A549 (cell line): ENCODE data around the gene DCPS. TPM values are rescaled to one million over a fixed set of nuclear protein-coding genes. Genes with fewer than 3 reads are reported as not detected.
A peak's percentile ranks its signal among the peaks of the same experiment; 100 is the strongest.

Experiments used
- ATAC-seq, 2 experiments: fragments of 200-7000 bp in 1 of 2; fragments of >200 bp in 1 of 2; cut with Nextera tagmentation in 1 of 2; cut with Tn5 transposase in 1 of 2; 3 replicates each; pipeline versions ENCODE4 v1.8.0 to v1.9.1; 2018 to 2020; ENCODE audit warnings: mild to moderate bottlenecking in 1 of 2, moderate library complexity in 1 of 2
- CTCF ChIA-PET: fragments of 300-600 bp; sonication (Branson Sonifier 250); formaldehyde crosslinking; extraction: SDS; loops from one replicate; lab custom pipeline; 2021; ENCODE audit warnings: antibody characterized with exemption, inconsistent platforms; lab: Yijun Ruan, JAX
- POLR2A ChIA-PET: fragments of 350-600 bp; formaldehyde crosslinking; extraction: SDS; loops from one replicate; lab custom pipeline; 2021; ENCODE audit warnings: antibody characterized with exemption, inconsistent platforms; lab: Yijun Ruan, JAX
- DNase-seq, 2 experiments: peaks; one replicate each; pipeline versions ENCODE4 v3.0.0 to v3.0.0-alpha.2; 2011 to 2016; ENCODE audit warnings: low read depth in 1 of 2, low spot score in 1 of 2
- FAIRE-seq: peaks from 2 replicates; lab custom pipeline; 2011; peaks lifted over from hg19 to GRCh38; lab: Jason Lieb, UNC
- H3K27ac ChIP-seq, 2 experiments: fragments of >200 bp; sonication (Bioruptor Twin); formaldehyde crosslinking; 3 replicates each; pipeline ENCODE4 v1.5.1; 2016 to 2017
- H3K4me1 ChIP-seq: fragments of >200 bp; sonication (Bioruptor Twin); formaldehyde crosslinking; 3 replicates; pipeline ENCODE4 v1.6.1; 2016
- H3K4me2 ChIP-seq: fragments of >200 bp; sonication (Bioruptor Twin); formaldehyde crosslinking; 3 replicates; pipeline ENCODE4 v1.6.1; 2016
- H3K4me3 ChIP-seq: fragments of >200 bp; sonication (Bioruptor Twin); formaldehyde crosslinking; 3 replicates; pipeline ENCODE4 v1.5.1; 2016
- H3K9me3 ChIP-seq: fragments of >200 bp; sonication (Bioruptor Twin); formaldehyde crosslinking; 3 replicates; pipeline ENCODE4 v1.6.1; 2016
- BCL3 ChIP-seq: fragments of >200 bp; sonication (Bioruptor Twin); formaldehyde crosslinking; IDR thresholded peaks from 3 replicates; pipeline ENCODE4 v1.6.1; 2016
- BHLHE40 ChIP-seq: IDR thresholded peaks from 2 replicates; pipeline ENCODE4 v1.6.1; 2012; ENCODE audit warnings: low read depth, low read length, inconsistent platforms
- CEBPB ChIP-seq, 2 experiments: fragments of >200 bp in 1 of 2; sonication (Bioruptor Twin) in 1 of 2; formaldehyde crosslinking in 1 of 2; IDR thresholded peaks; 2 replicates each; pipeline ENCODE4 v1.6.1; 2012 to 2016
- CHD2 ChIP-seq: fragments of 150-350 bp; IDR thresholded peaks from 2 replicates; pipeline ENCODE4 v1.6.1; 2014; ENCODE audit warnings: low read length; ENCODE audit not compliant: partially characterized antibody
- CHD4 ChIP-seq: fragments of 200-600 bp; sonication (generic); IDR thresholded peaks from 2 replicates; pipeline ENCODE4 v1.6.1; 2016; ENCODE audit warnings: antibody characterized with exemption, mild to moderate bottlenecking, borderline replicate concordance
- E2F6 ChIP-seq: IDR thresholded peaks from 2 replicates; pipeline ENCODE4 v1.6.1; 2012; ENCODE audit warnings: low read depth, borderline replicate concordance
- ELK1 ChIP-seq: fragments of 150-350 bp; IDR thresholded peaks from 2 replicates; pipeline ENCODE4 v1.6.1; 2014; ENCODE audit warnings: low read depth, mild to moderate bottlenecking, low read length
- ESRRA ChIP-seq: fragments of 150-350 bp; IDR thresholded peaks from 2 replicates; pipeline ENCODE4 v1.6.1; 2014; ENCODE audit warnings: mild to moderate bottlenecking, low read length, borderline replicate concordance
- FOSB ChIP-seq: fragments of 250-450 bp; sonication (Bioruptor Pico); IDR thresholded peaks from 2 replicates; pipeline ENCODE4 v1.5.0; 2020; ENCODE audit warnings: mild to moderate bottlenecking, moderate library complexity
- FOSL2 ChIP-seq, 2 experiments: fragments of 450-650 bp in 1 of 2; fragments of >200 bp in 1 of 2; sonication (Bioruptor Twin) in 1 of 2; formaldehyde crosslinking; IDR thresholded peaks; 2 replicates each; pipeline versions ENCODE4 v1.5.0 to v1.6.1; 2016 to 2020; ENCODE audit warnings: mild to moderate bottlenecking in 1 of 2, moderate library complexity in 1 of 2
- GATA3 ChIP-seq: IDR thresholded peaks from 2 replicates; pipeline ENCODE4 v1.6.1; 2012; ENCODE audit warnings: borderline replicate concordance
- HES2 ChIP-seq: fragments of >200 bp; sonication (Bioruptor Twin); formaldehyde crosslinking; IDR thresholded peaks from 2 replicates; pipeline ENCODE4 v1.6.1; 2016
- HEYL ChIP-seq: fragments of 250-450 bp; sonication (Bioruptor Pico); IDR thresholded peaks from 2 replicates; pipeline ENCODE4 v1.8.0; 2021; ENCODE audit warnings: mild to moderate bottlenecking, moderate library complexity
- HOXA7 ChIP-seq: fragments of 250-450 bp; sonication (Bioruptor Pico); IDR thresholded peaks from 2 replicates; pipeline ENCODE4 v1.5.0; 2020; ENCODE audit warnings: mild to moderate bottlenecking, moderate library complexity
- HOXB5 ChIP-seq: fragments of 250-450 bp; sonication (Bioruptor Pico); IDR thresholded peaks from 2 replicates; pipeline ENCODE4 v1.5.0; 2020; ENCODE audit warnings: mild to moderate bottlenecking, moderate library complexity
- KDM1A ChIP-seq: fragments of 200-600 bp; sonication (generic); IDR thresholded peaks from 2 replicates; pipeline ENCODE4 v1.6.1; 2016; ENCODE audit warnings: low read depth, mild to moderate bottlenecking
- KDM5A ChIP-seq: fragments of 200-600 bp; sonication (generic); IDR thresholded peaks from 2 replicates; pipeline ENCODE4 v1.6.1; 2016; ENCODE audit warnings: antibody characterized with exemption, mild to moderate bottlenecking
- MAFK ChIP-seq: fragments of 450-650 bp; IDR thresholded peaks from 2 replicates; pipeline ENCODE4 v1.6.1; 2014; ENCODE audit not compliant: partially characterized antibody
- MAZ ChIP-seq: fragments of 150-350 bp; IDR thresholded peaks from 2 replicates; pipeline ENCODE4 v1.6.1; 2014; ENCODE audit warnings: antibody characterized with exemption, low read depth, low read length, borderline replicate concordance
- MYC ChIP-seq: IDR thresholded peaks from 2 replicates; pipeline ENCODE4 v1.6.1; 2012; ENCODE audit warnings: mild to moderate bottlenecking, inconsistent platforms, low read length, improper control_type of control experiment, borderline replicate concordance
- NFE2L2 ChIP-seq: fragments of 150-350 bp; conservative IDR thresholded peaks from 2 replicates; pipeline ENCODE4 v1.6.1; 2014; ENCODE audit warnings: low read length
- PHF8 ChIP-seq: fragments of 200-600 bp; sonication (generic); IDR thresholded peaks from 2 replicates; pipeline ENCODE4 v1.6.1; 2016; ENCODE audit warnings: low read depth, mild to moderate bottlenecking, antibody characterized with exemption, moderate library complexity, borderline replicate concordance
- POLR2A ChIP-seq: IDR thresholded peaks from 2 replicates; pipeline ENCODE4 v1.6.1; 2012; ENCODE audit warnings: mild to moderate bottlenecking, low read length
- RARB ChIP-seq: fragments of 250-450 bp; sonication (Bioruptor Pico); IDR thresholded peaks from 2 replicates; pipeline ENCODE4 v1.8.0; 2021; ENCODE audit warnings: mild to moderate bottlenecking, moderate library complexity
- RFX5 ChIP-seq: fragments of 450-650 bp; IDR thresholded peaks from 2 replicates; pipeline ENCODE4 v1.7.1; 2014; ENCODE audit warnings: antibody characterized with exemption, mild to moderate bottlenecking, moderate library complexity
- TFCP2L1 ChIP-seq: fragments of 250-450 bp; sonication (Bioruptor Pico); IDR thresholded peaks from 2 replicates; pipeline ENCODE4 v1.5.0; 2021; ENCODE audit warnings: mild to moderate bottlenecking
- USF2 ChIP-seq: fragments of 450-650 bp; IDR thresholded peaks from 2 replicates; pipeline ENCODE4 v1.6.1; 2014; ENCODE audit warnings: antibody characterized with exemption
- ZFP36 ChIP-seq: fragments of 450-650 bp; IDR thresholded peaks from 2 replicates; pipeline ENCODE4 v1.6.1; 2014; ENCODE audit warnings: borderline replicate concordance; ENCODE audit not compliant: partially characterized antibody
- ZSCAN20 ChIP-seq: fragments of 250-450 bp; sonication (Bioruptor Pico); IDR thresholded peaks from 2 replicates; pipeline ENCODE4 v1.8.0; 2022; ENCODE audit warnings: mild to moderate bottlenecking, moderate library complexity
- WGBS: methylation state at CpG from one replicate; pipeline ENCODE4 v1.1.6; 2017; ENCODE audit errors: missing lambda C conversion rate; 5-methylcytosine and 5-hydroxymethylcytosine counted together
- polyA plus RNA-seq, 4 experiments: library from polyadenylated mRNA; depleted of rRNA in 3 of 4; stranded (reverse); fragments of >200 nt; fragmentation: RNase III in 1 of 4; extraction: RNeasy Plus Mini Kit Qiagen cat#74134 plus additional on column Dnase treatment in 1 of 4; gene quantifications; 2 replicates in 3 of 4; 3 replicates in 1 of 4; pipeline ENCODE4 v1.2.3, GENCODE V29; 2011 to 2017

The DCPS gene
- polyA plus RNA-seq, 2 of the 4 experiments (the other 2 are of a cell fraction), result 17.8 to 23.0 TPM

- whole genome bisulfite sequencing, result 94% methylated on average over 2 of the region's 2 CpGs
- FAIRE-seq (no peak), ATAC-seq (no peak), DNase-seq (no peak)
- no peak overlapping the region for H3K4me3 ChIP-seq
- ChIA-PET POLR2A (no interaction called here), CTCF (no interaction called here)
- no peak overlapping the region for H3K27ac ChIP-seq
- TF ChIP-seq CHD4 (no peak), ZFP36 (no peak), CEBPB (IDR thresholded peaks at IDR 0.05) (no peak), HOXA7 (CRISPR knock-in tag) (no peak), KDM1A (no peak), RARB (CRISPR knock-in tag) (no peak), TFCP2L1 (CRISPR knock-in tag) (no peak), FOSB (CRISPR knock-in tag) (no peak), POLR2A (no peak), CHD2 (no peak), E2F6 (no peak), BCL3 (no peak)
- no peaks in the 10 kb centered on the region for H3K4me1 ChIP-seq
- H3K4me2 ChIP-seq, result no peak overlapping the region
- H3K9me3 ChIP-seq, result no peaks in the 10 kb centered on the region
Measured at GRCh38 chr11:126297004-126297403, 6.9 kb upstream of the DCPS start.

GRCh38 chr11:126304457-126305075 is 706 bp downstream of the DCPS start:
- no peak for FAIRE-seq
- TF ChIP-seq HES2 (no peak), RFX5 (no peak), MYC (no peak), MAFK (no peak), HEYL (no peak), ELK1 (no peak), NFE2L2 (no peak), ZSCAN20 (CRISPR knock-in tag) (no peak), KDM5A (no peak)
- no peak for DNase-seq
- POLR2A ChIA-PET, result interaction anchor here (0.9 to 1.0 kb wide), 2 partner anchors 22 to 49 kb away, joined by 3 to 5 read pairs; no protein-coding TSS in a partner anchor
- WGBS, result 81% methylated on average over 12 of the region's 12 CpGs
- peak; percentile 33 to 41; a peak in 4 of 6 replicates for ATAC-seq
- peak overlapping the region; percentile 90 for H3K4me2 ChIP-seq
- CTCF ChIA-PET, result no interaction called here
- peak overlapping the region; percentile 64 for H3K4me3 ChIP-seq
- peak overlapping the region; percentile 89 to 99 for H3K27ac ChIP-seq
- no peaks in the 10 kb centered on the region for H3K9me3 ChIP-seq
- H3K4me1 ChIP-seq, result peaks cover 8% of the 10 kb centered on the region; the same call in 1 of the 3 replicates

- H3K4me3 ChIP-seq, result no peak overlapping the region
- ChIA-PET POLR2A (no interaction called here), CTCF (no interaction called here)
- DNase-seq (no peak), ATAC-seq (no peak), FAIRE-seq (no peak)
- WGBS, result 88% methylated on average over 4 of the region's 4 CpGs
- no peak overlapping the region for H3K27ac ChIP-seq
- no peak overlapping the region for H3K4me2 ChIP-seq
- no peak for TF ChIP-seq HEYL
- TF ChIP-seq MAZ, result no peak
- TF ChIP-seq MYC, result no peak
- TF ChIP-seq ZFP36, result no peak
- no peak for TF ChIP-seq ESRRA
- TF ChIP-seq GATA3, result no peak
- TF ChIP-seq CEBPB (IDR thresholded peaks at IDR 0.05), result no peak
- no peak for TF ChIP-seq PHF8
- TF ChIP-seq CHD2, result no peak
- TF ChIP-seq BHLHE40, result no peak
- no peak for TF ChIP-seq USF2
- no peak for TF ChIP-seq HOXB5 (CRISPR knock-in tag)
- TF ChIP-seq FOSL2 (IDR thresholded peaks at IDR 0.05), result no peak
- no peak for TF ChIP-seq FOSL2 (CRISPR knock-in tag; IDR thresholded peaks at IDR 0.05)
- peaks cover 8% of the 10 kb centered on the region; the same call in 1 of the 3 replicates for H3K4me1 ChIP-seq
- no peaks in the 10 kb centered on the region for H3K9me3 ChIP-seq
Measured at GRCh38 chr11:126305699-126306098, 1.8 kb downstream of the DCPS start.
